HG02840 (cell line): ENCODE results near the gene GDPD5.

Experiments
- ATAC-seq: cut with Tn5 transposase; IDR thresholded peaks from one replicate; pipeline ENCODE4 v1.9.1; 2021; ENCODE audit warnings: mild to moderate bottlenecking, moderate library complexity, moderate number of reproducible peaks; ENCODE audit not compliant: unreplicated experiment, low FRiP score

GDPD5 gene

GRCh38 chr11:75495749-75496304, 29.9 kb downstream of the GDPD5 start:
- ATAC-seq = no peak

- no peak for ATAC-seq
These were observed 32.1 kb downstream of the GDPD5 start for GRCh38 chr11:75493626-75494025.

GRCh38 chr11:75492181-75492820, 33.4 kb downstream of the GDPD5 start:
- ATAC-seq = peak; percentile 53

GRCh38 chr11:75491465-75491864, 34.3 kb downstream of the GDPD5 start:
- ATAC-seq = no peak

GRCh38 chr11:75490221-75491181, 35.2 kb downstream of the GDPD5 start:
- no peak for ATAC-seq

GRCh38 chr11:75487365-75487764, 38.4 kb downstream of the GDPD5 start:
- no peak for ATAC-seq

GRCh38 chr11:75485742-75486141, 40.0 kb downstream of the GDPD5 start:
- ATAC-seq = no peak

- ATAC-seq = no peak
These were observed 42.7 kb downstream of the GDPD5 start for GRCh38 chr11:75482931-75483469.

- ATAC-seq = no peak
These were observed 43.7 kb downstream of the GDPD5 start for GRCh38 chr11:75481922-75482606.

- no peak for ATAC-seq
These were observed 44.4 kb downstream of the GDPD5 start for GRCh38 chr11:75481223-75481921.

GRCh38 chr11:75480185-75481175, 45.3 kb downstream of the GDPD5 start:
- no peak for ATAC-seq

- no peak for ATAC-seq
These were observed 46.1 kb downstream of the GDPD5 start for GRCh38 chr11:75479597-75480145.

GRCh38 chr11:75478783-75479596, 46.8 kb downstream of the GDPD5 start:
- no peak for ATAC-seq

- no peak for ATAC-seq
These were observed 48.2 kb downstream of the GDPD5 start for GRCh38 chr11:75477614-75477935.

GRCh38 chr11:75476739-75477613, 48.8 kb downstream of the GDPD5 start:
- ATAC-seq = no peak

- no peak for ATAC-seq
These were observed 49.7 kb downstream of the GDPD5 start for GRCh38 chr11:75475767-75476650.
